ENCODE results near the gene ZCCHC7.
"Not testable (repeated sequence)": the region's sequence is repeated elsewhere in the genome, so short reads cannot be mapped to it uniquely, and the experiment has no call there.

ZCCHC7 gene

GRCh38 chr9:37301042-37301853 lies 180.9 kb downstream of the ZCCHC7 start:
- DNase-seq = no peak

GRCh38 chr9:37301854-37302172 lies 181.4 kb downstream of the ZCCHC7 start:
- DNase-seq = no peak

- peak; percentile 34 for DNase-seq
Observed at GRCh38 chr9:37302277-37302676, 181.9 kb downstream of the ZCCHC7 start.

GRCh38 chr9:37303272-37303671 lies 182.9 kb downstream of the ZCCHC7 start:
- DNase-seq = not testable (repeated sequence)

GRCh38 chr9:37309136-37309535 lies 188.8 kb downstream of the ZCCHC7 start:
- peak; percentile 7 for DNase-seq

GRCh38 chr9:37311938-37312708 lies 191.7 kb downstream of the ZCCHC7 start:
- no peak for DNase-seq

GRCh38 chr9:37324261-37324683 lies 203.9 kb downstream of the ZCCHC7 start:
- peak; percentile 42 for DNase-seq

GRCh38 chr9:37324691-37325490 lies 204.5 kb downstream of the ZCCHC7 start:
- DNase-seq = peak; percentile 35

- DNase-seq = no peak
Observed at GRCh38 chr9:37325778-37326177, 205.4 kb downstream of the ZCCHC7 start.

GRCh38 chr9:37327553-37327952 lies 207.2 kb downstream of the ZCCHC7 start:
- peak; percentile 37 for DNase-seq

- no peak for DNase-seq
Observed at GRCh38 chr9:37328556-37329227, 208.3 kb downstream of the ZCCHC7 start.

GRCh38 chr9:37329576-37329975 lies 209.2 kb downstream of the ZCCHC7 start:
- peak; percentile 41 for DNase-seq

- no peak for DNase-seq
Observed at GRCh38 chr9:37331871-37332270, 211.5 kb downstream of the ZCCHC7 start.

- DNase-seq = no peak
Observed at GRCh38 chr9:37332578-37332977, 212.2 kb downstream of the ZCCHC7 start.

- no peak for DNase-seq
Observed at GRCh38 chr9:37333288-37333687, 212.9 kb downstream of the ZCCHC7 start.

- no peak for DNase-seq
Observed at GRCh38 chr9:37335238-37335637, 214.9 kb downstream of the ZCCHC7 start.

- DNase-seq = peak; percentile 13
Observed at GRCh38 chr9:37336150-37336549, 215.8 kb downstream of the ZCCHC7 start.

- DNase-seq = no peak
Observed at GRCh38 chr9:37337301-37337890, 217.0 kb downstream of the ZCCHC7 start.

- no peak for DNase-seq
Observed at GRCh38 chr9:37338218-37338617, 217.8 kb downstream of the ZCCHC7 start.

GRCh38 chr9:37339923-37340322 lies 219.5 kb downstream of the ZCCHC7 start:
- peak; percentile 24 for DNase-seq

GRCh38 chr9:37340961-37341360 lies 220.6 kb downstream of the ZCCHC7 start:
- DNase-seq = no peak

- no peak for DNase-seq
Observed at GRCh38 chr9:37341704-37342103, 221.3 kb downstream of the ZCCHC7 start.

Data from NCI-H82 (cell line).